GM06990 (cell line): Measurements from ENCODE around the gene SPTBN5.

ENCODE experiments used
- DNase-seq: peaks from one replicate; pipeline ENCODE4 v3.0.0-alpha.2; 2011; ENCODE audit not compliant: insufficient read length; ENCODE audit errors: extremely low read depth
- H3K27me3 ChIP-seq: replicated peaks from 2 replicates; pipeline ENCODE4 v1.6.0; 2011; ENCODE audit warnings: low read length; ENCODE audit not compliant: control insufficient read depth, insufficient read depth
- H3K36me3 ChIP-seq: 2 replicates; pipeline ENCODE4 v1.5.1; 2011; ENCODE audit warnings: low read length; ENCODE audit not compliant: control insufficient read depth, insufficient read depth
- H3K4me3 ChIP-seq: replicated peaks from 2 replicates; pipeline ENCODE4 v1.5.1; 2011; ENCODE audit warnings: low read depth, mild to moderate bottlenecking, control low read depth, low read length
- TF ChIP-seq, protein P1 (sequence below): IDR thresholded peaks from 2 replicates; pipeline ENCODE4 v1.5.1; 2011; ENCODE audit warnings: low read length, control low read depth, mild to moderate bottlenecking, inconsistent platforms; ENCODE audit not compliant: insufficient read depth, poor library complexity, severe bottlenecking

The SPTBN5 gene

DNA sequence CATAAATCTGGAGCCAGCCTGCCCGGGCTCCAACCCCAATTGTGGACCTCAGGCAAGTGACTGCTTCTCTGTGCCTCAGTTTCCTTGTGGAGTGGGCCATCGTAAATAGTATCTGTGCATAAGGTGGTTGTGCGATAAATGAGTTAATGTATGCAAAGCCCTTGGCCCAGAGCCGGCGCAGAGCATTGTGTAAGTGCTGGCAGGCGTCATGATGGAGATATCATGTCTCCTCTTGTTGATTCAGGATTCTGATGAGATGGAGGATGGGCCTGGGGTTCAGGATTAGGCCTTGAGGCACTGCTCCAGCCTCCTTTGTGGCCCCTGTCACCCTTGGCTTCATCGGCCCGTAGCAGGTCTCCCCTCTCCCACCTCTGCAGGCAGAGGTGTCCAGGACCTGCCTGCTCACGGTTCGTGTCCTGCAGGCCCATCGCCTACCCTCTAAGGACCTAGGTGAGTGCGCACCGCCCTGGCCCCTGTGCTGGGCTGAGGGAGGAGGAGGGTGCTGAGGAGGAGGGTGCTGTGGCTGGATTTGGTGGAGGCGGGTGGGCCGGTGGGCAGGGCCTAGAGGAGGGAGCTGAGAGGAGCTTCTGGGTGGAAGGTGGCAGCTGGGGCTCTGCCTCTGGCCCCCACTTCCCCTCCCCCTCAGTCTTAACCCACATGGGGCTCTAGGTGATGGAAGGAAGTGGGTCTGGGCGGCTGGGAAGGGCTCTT, 53.9 kb downstream of the SPTBN5 start:
- no peak overlapping the region for H3K4me3 ChIP-seq
- TF ChIP-seq, protein P1, sequence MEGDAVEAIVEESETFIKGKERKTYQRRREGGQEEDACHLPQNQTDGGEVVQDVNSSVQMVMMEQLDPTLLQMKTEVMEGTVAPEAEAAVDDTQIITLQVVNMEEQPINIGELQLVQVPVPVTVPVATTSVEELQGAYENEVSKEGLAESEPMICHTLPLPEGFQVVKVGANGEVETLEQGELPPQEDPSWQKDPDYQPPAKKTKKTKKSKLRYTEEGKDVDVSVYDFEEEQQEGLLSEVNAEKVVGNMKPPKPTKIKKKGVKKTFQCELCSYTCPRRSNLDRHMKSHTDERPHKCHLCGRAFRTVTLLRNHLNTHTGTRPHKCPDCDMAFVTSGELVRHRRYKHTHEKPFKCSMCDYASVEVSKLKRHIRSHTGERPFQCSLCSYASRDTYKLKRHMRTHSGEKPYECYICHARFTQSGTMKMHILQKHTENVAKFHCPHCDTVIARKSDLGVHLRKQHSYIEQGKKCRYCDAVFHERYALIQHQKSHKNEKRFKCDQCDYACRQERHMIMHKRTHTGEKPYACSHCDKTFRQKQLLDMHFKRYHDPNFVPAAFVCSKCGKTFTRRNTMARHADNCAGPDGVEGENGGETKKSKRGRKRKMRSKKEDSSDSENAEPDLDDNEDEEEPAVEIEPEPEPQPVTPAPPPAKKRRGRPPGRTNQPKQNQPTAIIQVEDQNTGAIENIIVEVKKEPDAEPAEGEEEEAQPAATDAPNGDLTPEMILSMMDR: no peak
- H3K27me3 ChIP-seq: no peaks in the 10 kb centered on the region
- H3K36me3 ChIP-seq: no peaks in the 10 kb centered on the region; the same call in none of the 2 replicates
- no peak for DNase-seq

DNA sequence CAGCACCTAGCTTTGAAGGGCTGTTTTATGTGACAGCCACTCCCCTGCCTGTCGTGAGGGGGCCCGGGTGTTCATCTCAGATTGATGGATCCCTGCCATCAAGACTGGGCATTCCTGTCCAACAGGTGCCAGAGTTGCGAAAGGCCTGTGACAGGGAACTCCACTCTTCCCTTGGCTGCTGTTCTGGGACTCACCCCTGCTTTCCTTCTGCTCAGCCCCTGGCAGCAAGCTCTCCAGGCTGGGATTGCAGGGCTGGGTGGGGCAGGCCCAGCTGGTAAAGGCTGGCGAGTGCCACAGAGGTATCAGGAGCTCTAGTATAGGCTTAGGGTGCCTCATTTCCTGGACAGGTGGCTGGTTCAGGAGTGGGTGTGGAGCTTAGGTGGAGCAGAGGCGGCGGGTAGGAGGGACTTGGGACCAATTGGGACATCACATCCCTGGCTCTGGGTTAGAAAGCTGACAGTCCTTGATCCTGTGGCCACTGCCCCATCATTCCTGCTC, 55.4 kb downstream of the SPTBN5 start, which contains the start of gene PLA2G4B:
Gene PLA2G4B, plus strand, starts transcription at position 448 of the 498 bp plus-strand sequence. CDS start 67 bp downstream, outside the sequence.
- no peak for DNase-seq
- H3K4me3 ChIP-seq: no peak within 1 kb of the TSS
- no peaks in the 10 kb centered on the region for H3K27me3 ChIP-seq
- H3K36me3 ChIP-seq: no peaks in the 10 kb centered on the region; the same call in none of the 2 replicates
- TF ChIP-seq, protein P1: no peak

DNA sequence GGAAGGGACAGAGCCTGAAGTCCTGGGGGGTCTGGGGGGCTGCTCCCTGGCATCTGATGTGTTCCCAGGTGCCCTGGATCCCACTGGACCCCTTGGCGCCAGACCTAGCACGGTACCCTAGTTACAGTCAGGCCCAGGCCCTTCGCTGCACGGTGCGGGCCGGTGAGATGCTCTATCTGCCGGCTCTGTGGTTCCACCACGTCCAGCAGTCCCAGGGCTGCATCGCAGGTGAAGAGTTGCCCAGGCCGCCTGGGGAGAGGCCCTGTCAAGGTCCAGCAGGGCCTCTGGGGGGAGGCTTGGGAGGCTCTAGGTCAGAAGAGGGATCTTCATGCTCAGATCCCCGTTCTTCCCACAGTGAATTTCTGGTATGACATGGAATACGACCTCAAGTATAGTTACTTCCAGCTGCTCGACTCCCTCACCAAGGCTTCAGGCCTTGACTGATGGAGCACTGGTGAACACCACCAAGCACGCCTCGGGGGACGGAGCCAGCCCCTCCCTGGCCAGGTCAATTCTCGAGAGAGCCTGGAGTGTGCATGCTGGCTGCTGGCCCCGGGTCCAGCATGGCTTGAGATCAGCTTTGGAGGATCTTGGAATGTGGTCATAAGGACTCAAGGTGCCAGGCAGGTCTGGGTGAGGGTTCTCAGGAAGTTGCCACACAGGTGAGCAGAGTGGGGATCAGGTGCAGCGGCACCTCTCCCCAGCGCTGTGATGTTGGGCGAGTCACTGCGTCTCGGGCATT, 57.0 kb downstream of the SPTBN5 start:
- DNase-seq: no peak
- H3K36me3 ChIP-seq: no peaks in the 10 kb centered on the region; the same call in none of the 2 replicates
- TF ChIP-seq, protein P1: no peak
- no peaks in the 10 kb centered on the region for H3K27me3 ChIP-seq
- no peak overlapping the region for H3K4me3 ChIP-seq

DNA sequence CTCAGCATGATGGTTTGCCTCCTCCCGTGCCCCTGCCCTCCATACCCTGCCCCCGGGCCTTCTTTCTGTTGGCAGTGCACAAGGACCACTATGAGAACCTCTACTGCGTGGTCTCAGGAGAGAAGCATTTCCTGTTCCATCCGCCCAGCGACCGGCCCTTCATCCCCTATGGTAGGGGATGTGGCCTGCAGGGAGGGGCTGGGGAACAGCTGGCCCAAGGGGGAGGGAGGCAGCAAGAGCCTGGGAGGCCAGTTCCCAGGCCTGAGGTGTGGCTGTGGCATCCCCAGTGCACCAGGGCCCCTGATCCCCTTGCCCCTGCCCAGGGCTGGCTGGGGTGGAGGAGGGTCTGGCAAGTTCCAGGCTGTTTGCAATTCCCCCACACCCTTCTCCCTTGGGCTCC, 57.8 kb downstream of the SPTBN5 start:
- no peaks in the 10 kb centered on the region for H3K27me3 ChIP-seq
- no peak overlapping the region for H3K4me3 ChIP-seq
- no peaks in the 10 kb centered on the region; the same call in none of the 2 replicates for H3K36me3 ChIP-seq
- TF ChIP-seq, protein P1: no peak
- DNase-seq: no peak

DNA sequence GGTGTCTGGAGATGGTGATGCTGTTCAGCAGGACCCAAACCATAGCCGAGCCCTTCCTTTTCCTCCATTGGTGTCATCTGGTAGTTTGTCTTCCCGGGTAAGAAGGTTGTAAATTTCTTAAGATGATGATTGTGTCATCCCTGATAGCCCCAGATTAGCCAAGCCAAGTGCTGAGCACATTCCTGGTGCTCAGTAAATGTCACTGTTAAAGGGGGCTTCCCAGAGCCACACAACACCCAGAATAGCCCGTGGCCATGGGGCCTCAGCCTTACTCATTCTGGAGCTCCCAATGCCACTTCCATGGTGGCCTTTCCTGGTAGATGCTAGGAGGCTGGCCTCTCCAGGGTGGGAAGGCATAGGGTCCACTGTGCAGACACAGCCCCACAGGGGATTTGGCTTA, 59.8 kb downstream of the SPTBN5 start:
- Histone ChIP-seq H3K36me3 (no peaks in the 10 kb centered on the region; the same call in none of the 2 replicates), H3K4me3 (no peak overlapping the region), H3K27me3 (no peaks in the 10 kb centered on the region)
- DNase-seq: no peak
- TF ChIP-seq, protein P1: no peak
